ENCODE results near the gene RGS7.
"Not testable (repeated sequence)": the region's sequence is repeated elsewhere in the genome, so short reads cannot be mapped to it uniquely, and the experiment has no call there.

RGS7 gene

DNA sequence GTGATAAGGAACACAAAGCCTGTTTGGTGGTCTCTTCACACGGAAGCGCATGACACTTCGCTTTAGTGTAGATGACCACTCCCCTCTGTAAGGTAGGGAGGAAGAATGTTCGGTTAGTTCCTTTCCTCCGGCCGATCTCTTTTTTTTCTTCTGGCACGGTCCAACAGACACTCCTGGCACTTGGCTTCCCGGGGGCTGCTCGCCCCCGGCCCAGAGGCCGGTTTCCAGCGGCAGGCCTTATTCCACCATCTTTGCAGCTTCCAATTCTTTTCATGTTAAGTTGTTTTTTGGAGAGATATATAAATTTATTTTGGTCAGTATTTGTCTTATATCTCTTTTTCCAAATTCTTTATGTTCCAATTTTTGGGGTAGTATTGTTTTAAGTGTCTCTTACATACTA is 593.2 kb downstream of the RGS7 start:
- no peak for DNase-seq

DNA sequence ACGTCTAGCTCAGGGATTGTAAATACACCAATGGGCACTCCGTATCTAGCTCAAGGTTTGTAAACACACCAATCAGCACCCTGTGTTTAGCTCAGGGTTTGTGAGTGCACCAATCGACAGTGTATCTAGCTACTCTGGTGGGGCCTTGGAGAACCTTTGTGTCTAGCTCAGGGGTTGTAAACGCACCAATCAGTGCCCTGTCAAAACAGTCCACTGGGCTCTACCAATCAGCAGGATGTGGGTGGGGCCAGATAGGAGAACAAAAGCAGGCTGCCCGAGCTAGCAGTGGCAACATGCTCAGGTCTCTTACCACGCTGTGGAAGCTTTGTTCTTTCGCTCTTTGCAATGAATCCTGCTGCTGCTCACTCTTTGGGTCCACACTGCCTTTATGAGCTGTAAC is 593.9 kb downstream of the RGS7 start:
- DNase-seq = not testable (repeated sequence)

DNA sequence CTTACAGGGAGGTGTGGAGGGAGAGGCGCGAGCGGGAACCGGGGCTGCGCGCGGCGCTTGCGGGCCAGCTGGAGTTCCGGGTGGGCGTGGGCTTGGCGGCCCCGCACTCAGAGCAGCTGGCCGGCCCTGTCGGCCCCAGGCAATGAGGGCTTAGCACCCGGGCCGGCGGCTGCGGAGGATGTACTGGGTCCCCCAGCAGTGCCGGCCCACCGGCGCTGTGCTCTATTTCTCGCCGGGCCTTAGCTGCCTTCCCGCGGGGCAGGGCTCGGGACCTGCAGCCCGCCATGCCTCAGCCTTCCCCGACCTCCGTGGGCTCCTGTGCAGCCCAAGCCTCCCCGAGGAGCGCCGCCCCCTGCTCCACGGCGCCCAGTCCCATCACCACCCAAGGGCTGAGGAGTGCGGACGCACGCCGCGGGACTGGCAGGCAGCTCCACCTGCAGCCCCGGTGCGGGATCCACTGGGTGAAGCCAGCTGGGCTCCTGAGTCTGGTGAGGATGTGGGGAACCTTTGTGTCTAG is 594.5 kb downstream of the RGS7 start:
- not testable (repeated sequence) for DNase-seq

DNA sequence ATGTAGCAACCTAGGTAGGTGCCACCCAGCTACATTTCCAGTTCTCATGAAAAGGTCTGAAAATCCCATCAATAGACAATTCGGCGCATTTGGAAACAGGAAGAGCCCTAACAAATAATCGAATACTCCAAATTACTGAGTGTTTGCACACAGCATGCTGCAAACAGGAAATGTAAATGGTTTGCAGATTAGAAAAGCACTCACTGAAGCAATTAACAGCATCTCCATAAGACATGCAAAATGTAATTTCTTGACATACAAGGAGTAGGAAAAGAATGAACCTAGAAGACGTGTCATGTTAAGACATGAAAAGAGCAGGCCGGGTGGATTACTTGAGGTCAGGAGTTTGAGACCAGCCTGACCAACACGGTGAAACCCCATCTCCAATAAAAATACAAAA is 598.2 kb downstream of the RGS7 start:
- not testable (repeated sequence) for DNase-seq

DNA sequence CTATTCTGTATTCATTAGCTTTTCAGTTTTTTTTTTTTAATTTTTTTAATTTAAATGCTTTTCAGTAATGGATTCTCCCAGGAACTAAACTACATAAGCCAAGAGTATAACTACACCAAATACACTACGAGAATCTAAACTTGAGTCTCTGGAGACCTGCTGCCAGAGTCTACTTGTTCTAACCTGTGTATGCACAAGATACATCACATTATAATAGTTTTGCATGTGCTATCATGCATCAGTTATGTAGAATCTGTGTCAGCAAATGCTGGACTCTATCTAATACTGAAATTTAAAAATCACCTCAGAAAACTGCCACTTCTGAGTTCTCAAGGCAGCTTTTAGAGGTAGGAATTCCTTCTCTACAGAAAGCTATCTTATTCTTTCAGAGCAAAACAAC is 598.7 kb downstream of the RGS7 start:
- DNase-seq = no peak

DNA sequence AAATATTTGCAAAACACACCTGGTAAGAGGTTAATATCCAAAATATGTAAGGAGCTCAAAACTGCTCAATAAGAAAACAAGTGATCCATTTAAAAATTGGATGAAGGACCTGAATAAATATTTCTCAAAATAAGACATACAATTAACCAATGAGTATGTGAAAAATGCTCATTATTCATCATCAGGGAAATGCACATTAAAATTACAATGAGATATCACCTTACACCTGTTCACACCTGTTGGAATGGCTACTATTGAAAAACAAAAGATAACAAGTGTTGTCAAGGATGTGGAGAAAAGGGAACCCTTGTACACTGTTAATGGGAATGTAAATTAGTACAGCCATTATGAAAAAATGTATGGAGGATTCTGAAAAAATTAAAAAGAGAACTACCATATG is 609.1 kb downstream of the RGS7 start:
- no peak for DNase-seq

DNA sequence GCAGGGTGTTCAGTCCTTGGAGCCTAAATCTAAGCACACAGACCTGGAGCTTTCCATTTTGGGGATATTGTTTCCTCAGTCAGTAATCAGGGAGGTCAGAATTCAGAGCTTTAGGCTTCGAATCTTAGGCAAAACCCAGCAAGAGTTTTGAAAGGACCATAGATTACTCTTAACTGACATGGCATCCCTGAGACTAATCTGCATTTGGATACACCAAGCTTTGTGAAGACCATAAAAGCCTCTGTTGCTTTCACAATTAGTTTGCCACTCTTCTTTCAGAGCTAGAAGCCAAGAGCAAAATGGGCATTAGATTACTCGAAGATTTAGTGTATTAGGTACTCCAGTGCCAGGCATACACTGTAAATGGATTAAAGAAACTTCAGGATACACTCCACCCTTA is 613.3 kb downstream of the RGS7 start:
- DNase-seq = no peak

DNA sequence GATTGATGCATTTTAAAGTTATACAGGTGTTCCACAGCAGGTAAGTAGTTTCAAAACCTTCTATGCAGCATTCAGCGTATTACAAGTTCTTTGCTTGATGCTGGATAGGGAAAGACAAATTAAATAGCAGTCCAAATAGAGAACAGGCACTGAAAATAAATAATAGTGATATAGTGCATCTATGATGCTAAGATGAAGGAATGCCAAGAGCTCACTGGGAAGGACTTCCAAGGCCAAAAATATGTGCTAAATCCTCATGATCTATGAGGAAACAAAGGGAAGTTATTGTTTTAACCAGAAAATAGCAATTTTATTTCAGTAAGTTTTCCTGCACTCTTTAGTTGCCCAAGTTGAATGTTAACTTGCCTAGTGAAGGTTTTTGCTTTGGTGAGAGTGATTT is 617.3 kb downstream of the RGS7 start:
- no peak for DNase-seq

DNA sequence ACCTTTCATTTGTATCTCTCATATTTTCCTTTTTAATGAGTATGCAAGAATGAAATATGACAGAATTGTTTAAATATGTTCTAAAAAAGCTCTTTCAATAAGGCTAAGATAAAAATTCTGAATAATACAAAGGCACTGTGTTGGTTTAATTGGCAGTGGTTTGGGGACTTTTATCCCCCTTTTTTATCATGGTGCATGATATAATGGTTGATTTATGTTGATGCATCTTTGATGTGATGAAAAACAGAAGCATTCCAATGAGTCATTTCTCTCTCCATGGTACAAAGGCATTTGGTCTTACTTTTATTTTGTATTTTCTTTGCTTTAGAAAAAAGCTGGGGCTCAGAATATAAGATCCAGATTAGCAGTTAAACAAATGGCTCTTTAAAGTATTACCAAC is 617.9 kb downstream of the RGS7 start:
- DNase-seq = no peak

DNA sequence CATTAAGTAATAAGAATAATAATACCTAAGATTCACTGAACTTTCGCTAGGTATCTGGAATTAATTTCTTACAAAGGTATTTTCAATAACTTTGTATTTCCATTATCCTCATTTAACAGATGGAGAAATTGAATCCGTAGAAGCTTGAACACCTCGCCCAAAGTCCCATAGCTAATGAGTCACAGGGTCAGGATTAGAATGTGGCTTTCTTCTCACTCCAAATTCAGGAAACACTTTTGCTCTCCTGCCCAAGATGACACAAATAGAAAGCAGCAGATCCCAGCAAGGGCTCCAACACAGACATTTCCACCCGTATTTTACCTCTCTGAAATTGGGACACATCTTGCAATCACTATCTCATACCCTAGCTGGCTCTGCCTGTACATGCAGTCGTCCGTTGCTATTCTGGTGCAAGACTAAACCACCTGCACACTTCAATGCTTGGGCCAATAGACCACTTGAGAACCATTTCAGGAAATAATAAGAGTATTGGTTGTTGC is 619.2 kb downstream of the RGS7 start:
- no peak for DNase-seq

DNA sequence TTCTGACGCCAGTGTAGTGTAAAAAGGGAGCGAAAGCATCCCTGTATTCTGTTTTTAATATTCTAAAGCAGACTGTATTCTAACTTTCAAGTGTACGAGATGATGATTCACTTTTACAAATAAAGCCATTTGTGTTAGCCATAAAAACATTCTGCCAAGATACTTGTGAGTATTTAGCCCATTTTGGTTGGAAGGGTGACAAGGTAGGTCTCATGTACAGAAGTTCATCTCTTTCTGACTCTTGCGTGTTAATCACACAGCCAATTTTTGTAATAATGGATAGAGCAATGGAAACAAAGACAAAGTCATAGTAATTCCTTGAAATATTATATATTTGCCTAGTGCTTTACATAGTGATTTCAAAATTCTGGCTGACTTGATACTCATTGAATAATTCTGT is 619.7 kb downstream of the RGS7 start:
- DNase-seq = no peak

DNA sequence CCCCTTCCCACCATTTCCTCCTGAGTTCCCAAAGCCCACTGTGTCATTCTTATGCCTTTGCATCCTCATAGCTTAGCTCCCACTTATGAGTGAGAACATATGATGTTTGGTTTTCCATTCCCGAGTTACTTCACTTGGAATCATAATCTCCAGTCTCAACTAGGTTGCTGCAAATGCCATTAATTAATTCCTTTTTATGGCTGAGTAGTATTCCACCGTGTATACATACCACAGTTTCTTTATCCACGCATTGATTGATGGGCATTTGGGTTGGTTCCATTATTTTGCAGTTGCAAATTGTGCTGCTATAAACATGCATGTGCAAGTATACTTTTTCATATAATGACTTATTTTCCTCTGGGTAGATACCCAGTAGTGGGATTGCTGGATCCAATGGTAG is 622.3 kb downstream of the RGS7 start:
- not testable (repeated sequence) for DNase-seq

DNA sequence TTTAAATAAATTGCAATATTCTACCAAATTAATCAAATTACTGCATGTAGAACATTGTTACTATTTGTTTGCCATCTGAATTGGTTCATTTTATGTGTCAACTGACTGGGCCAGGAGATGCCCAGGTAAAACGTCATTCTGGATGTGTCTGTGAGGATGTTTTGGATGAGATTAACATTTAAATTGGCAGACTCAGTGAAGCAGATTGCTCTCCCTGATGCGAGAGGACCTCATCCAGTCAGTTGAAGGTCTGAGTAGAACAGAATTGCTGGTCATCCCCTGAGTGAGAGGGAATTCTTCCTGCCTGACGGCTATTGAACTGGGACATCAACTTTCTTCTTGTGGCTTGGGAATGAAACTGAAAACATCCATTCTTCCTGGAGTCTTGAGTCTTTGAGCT is 623.0 kb downstream of the RGS7 start:
- no peak for DNase-seq

DNA sequence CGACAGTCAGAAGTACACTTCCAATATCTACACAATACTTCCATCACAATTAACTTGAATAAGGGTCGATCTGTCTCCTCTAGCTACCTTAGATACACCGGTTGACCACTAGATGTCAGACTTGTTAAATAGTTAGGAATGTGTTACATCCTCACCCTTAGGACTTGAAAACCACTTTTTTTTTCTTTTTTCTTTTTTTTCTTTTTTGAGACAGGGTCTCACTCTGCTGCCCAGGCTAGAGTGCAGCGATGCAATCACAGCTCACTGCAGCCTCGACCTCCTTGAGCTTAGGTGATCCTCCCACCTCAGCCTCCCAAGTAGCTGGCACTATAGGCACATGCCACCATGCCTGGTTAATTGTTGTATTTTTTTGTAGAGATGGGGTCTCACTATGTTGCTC is 624.6 kb downstream of the RGS7 start:
- DNase-seq = no peak

Data from T1000 (cell line).